GM18868 (cell line): ENCODE measurements around the gene UACA.

Experiments
- ATAC-seq: cut with Tn5 transposase; IDR thresholded peaks from one replicate; pipeline ENCODE4 v1.9.1; 2021; ENCODE audit warnings: mild to moderate bottlenecking, moderate library complexity; ENCODE audit not compliant: unreplicated experiment

Gene UACA

GRCh38 chr15:70783610-70784022 lies 20.3 kb upstream of the UACA start:
- ATAC-seq: no peak

GRCh38 chr15:70783041-70783440 lies 19.7 kb upstream of the UACA start:
- ATAC-seq: no peak

GRCh38 chr15:70781236-70781635 lies 17.9 kb upstream of the UACA start:
- ATAC-seq: no peak

- ATAC-seq: no peak
Measured at GRCh38 chr15:70778258-70779076, 15.1 kb upstream of the UACA start.

GRCh38 chr15:70777170-70777926 lies 14.0 kb upstream of the UACA start:
- no peak for ATAC-seq

DNA sequence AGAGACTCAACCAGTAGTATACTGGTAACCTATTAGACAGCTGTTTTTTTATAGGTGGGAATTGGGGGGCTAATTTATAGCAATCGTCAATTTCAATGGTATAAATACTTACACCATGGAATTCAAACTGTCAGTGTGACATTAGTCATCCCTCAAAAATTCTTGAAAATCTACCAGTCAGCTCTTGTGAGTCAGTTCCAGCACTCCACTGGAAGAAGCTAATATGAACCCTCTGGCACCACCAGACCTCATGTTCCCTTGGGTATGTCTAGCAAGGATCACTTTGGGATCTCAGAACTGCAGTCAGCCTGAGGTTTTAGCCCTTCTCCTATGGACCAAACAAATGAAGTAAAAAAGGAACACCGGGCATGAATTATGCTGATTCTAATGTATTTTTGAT lies 11.8 kb upstream of the UACA start:
- ATAC-seq: no peak

- ATAC-seq: no peak
Measured at GRCh38 chr15:70772402-70772801, 9.0 kb upstream of the UACA start.

- ATAC-seq: no peak
Measured at GRCh38 chr15:70770863-70771262, 7.5 kb upstream of the UACA start.

- ATAC-seq: no peak
Measured at GRCh38 chr15:70768257-70768883, 5.0 kb upstream of the UACA start.

DNA sequence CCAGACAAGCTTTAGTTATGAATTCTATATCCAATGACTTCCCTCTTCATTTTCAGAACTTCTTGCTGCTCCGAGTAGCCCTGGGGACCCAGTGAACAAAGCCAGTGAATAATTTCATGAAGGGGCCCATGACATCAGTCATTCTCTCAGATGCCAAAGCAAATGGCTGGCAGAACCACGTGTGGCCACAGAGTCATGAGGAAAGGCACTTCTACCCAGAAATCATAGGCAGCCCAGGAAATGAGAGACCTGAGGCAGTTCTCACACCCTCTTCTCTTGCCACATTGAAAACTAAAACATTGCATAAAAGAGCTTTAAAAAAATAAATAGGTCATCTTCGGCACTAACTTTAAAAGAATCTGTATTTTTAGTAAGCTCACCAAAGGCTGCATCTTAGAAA lies 4.3 kb upstream of the UACA start:
- ATAC-seq: no peak

DNA sequence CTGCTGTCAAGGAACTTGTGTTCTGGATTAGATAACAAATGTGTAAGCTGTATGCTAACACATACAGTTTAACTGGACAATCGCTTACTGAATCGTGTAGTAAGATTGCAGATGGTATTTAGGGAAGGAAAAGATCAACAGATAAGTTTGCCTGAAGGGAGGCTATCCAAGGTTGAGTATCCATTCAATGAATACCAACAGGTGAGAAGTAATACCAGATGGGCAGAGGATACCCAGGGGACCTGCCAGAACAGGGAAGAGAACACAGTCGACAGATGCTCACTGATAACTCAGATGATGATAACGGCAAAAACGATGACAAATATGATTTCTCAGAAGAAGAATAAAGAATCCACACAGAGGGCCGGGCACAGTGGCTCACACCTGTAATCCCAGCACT lies 3.2 kb upstream of the UACA start:
- no peak for ATAC-seq

GRCh38 chr15:70765504-70766281 lies 2.3 kb upstream of the UACA start:
- no peak for ATAC-seq

GRCh38 chr15:70763950-70764730 lies 782 bp upstream of the UACA start:
- ATAC-seq: no peak

DNA sequence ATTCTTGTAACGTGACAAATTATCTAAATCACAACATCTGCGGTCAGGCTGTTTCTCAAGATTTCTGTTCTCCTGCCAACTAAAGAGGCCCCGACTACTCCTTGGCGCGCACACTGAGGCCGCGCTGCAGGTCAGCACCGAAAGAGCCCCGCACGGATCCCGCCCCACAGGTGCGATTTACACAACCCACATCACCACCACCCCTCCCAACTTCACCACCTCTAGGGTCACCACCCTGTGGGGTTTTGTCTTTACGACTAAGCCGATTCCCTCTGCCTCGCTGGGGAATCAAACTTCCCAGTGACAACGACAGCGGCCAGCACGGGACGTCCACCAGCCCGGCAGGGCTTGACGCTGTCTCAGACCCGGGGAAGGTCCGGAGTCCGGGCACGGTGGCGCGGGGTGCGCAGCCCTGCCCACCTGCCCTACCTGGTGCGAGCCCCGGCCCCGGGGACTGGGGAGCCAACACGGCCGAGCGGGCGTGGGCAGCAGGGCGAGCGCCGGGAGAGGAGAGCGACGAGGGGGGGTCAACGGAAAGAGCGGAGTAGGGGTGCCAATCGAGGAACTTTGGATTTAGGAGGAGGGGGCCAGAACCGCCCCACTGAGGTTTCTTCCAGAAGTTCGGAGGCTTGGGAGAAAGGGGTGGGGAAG lies 764 bp downstream of the UACA start:
- ATAC-seq: peak; percentile 13

DNA sequence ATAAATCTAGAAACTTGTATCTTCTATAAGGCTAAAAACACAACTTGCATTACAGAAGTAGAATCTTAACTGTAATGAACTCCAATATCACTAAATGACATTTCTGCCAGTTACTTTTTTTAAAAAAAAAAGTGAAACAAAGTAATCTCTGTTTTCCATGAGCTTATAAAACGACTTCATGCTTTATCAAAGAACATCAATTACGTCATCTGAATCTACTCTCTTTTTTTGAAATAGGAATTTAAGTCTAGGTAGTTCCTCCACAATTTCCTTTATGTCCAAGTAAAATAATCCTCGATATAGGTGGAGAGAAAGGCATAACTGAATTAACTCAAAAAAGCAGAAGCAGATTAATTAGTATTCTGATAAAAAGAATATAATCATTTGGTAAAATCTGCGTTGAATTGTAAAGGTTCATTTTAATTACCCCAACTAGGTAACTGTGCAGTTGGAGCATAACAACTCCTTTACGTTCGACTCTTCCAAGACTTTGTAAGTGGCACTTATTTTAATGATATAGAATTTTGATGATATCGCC lies 1.4 kb downstream of the UACA start:
- ATAC-seq: no peak

DNA sequence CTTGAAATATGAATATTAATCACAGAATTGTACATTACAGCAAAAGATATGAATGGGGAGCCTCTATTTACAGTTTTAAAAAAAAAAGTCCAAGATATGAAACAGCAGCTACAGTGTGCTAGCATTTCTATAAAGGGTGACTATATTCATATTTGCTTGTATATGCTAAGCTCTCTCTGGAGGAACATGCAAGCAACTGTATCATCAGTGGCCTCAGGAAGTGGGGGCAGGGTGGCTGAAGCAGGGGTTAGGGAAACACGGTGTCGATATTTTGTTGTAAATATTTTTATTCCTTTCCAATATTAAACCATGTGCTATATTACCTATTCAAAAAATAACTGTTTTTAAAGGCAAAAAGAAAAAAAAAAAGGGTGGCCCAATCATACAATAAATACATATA lies 2.3 kb downstream of the UACA start:
- ATAC-seq: no peak

DNA sequence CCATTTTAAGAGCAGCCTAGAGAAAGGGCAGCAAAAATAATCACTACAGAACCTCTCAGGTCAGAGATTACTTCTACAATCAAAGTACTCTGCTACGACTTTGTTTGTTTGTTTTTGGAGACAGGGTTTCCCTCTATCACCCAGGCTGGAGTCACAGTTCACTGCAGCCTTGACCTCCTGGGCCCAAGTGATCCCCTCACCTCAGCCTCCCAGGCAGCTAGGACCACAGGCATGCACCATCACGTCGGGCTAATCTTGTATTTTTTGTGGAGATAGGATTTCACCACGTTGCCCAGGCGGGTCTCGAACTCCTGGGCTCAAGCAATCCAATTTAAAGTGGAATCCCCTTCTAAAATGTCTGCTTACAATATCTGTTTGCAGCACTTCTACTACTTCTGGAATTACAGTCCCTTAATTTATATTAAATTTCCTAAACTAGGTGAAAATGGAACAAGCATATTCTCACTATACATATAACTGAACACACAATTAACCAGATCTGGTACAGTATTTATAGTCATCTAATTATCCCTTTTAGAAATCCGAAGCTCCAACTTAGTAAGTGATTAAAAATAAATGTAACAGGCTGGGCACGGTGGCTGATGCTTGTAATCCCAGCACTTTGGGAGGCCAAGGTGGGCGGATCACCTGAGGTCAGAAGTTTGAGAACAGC lies 4.4 kb downstream of the UACA start:
- ATAC-seq: no peak

- no peak for ATAC-seq
Measured at GRCh38 chr15:70757627-70758026, 5.7 kb downstream of the UACA start.

DNA sequence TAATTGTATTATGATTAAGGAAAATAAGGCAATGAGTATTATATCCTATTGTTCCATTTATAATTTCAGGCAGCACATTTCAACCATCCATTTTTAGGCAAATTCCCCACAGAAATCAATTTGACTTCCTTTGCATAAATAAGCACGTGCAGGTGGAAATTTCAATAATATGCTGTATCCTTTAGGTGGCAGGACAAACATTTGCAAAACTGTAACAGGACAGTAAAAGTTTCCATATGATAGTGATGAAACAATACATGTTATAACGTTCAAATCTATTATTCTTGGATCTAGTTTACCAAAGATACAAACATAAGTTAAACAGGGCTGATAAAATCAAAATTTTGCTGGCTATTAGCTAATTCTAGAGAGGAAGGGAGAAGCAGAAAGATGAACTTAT lies 8.5 kb downstream of the UACA start:
- no peak for ATAC-seq
